K562 (cell line): ENCODE data around the gene PTH2. TPM values are rescaled to one million over a fixed set of nuclear protein-coding genes. Genes with fewer than 3 reads are reported as not detected.
A peak's percentile ranks its signal among the peaks of the same experiment; 100 is the strongest.

Source experiments
- CEBPG ChIP-seq, 3 experiments: fragments of 200-800 bp in 1 of 3; sonication (Bioruptor generic) in 1 of 3; sonication (generic) in 1 of 3; formaldehyde crosslinking in 1 of 3; IDR thresholded peaks in 2 of 3; conservative IDR thresholded peaks in 1 of 3; 2 replicates each; pipeline versions ENCODE4 v1.6.1 to v1.8.0; 2016 to 2022; ENCODE audit warnings: missing compliant biosample characterization in 2 of 3, missing genetic modification characterization in 2 of 3, mild to moderate bottlenecking in 1 of 3, missing genetic modification reagents in 1 of 3
- CHCHD3 ChIP-seq: fragments of 250-450 bp; sonication (Bioruptor Pico); IDR thresholded peaks from 2 replicates; pipeline ENCODE4 v2.1.2; 2022; ENCODE audit warnings: mild to moderate bottlenecking
- FOXP1 ChIP-seq: sonication (generic); formaldehyde crosslinking; IDR thresholded peaks from 2 replicates; pipeline ENCODE4 v1.8.0; 2022; ENCODE audit warnings: mild to moderate bottlenecking, missing genetic modification reagents
- HEY1 ChIP-seq: fragments of 250-450 bp; sonication (Bioruptor Pico); IDR thresholded peaks from 2 replicates; pipeline ENCODE4 v1.5.0; 2020; ENCODE audit warnings: mild to moderate bottlenecking, moderate library complexity, borderline replicate concordance
- HNRNPLL ChIP-seq: fragments of 200-400 bp; formaldehyde crosslinking; IDR thresholded peaks from 2 replicates; pipeline ENCODE4 v1.6.1; 2017; ENCODE audit warnings: low read length, low read depth, mild to moderate bottlenecking; ENCODE audit not compliant: poor library complexity, severe bottlenecking
- NCOA1 ChIP-seq: fragments of 450-650 bp; IDR thresholded peaks from 2 replicates; pipeline ENCODE4 v1.6.1; 2016; ENCODE audit warnings: low read depth
- NR4A1 ChIP-seq, 2 experiments: fragments of 250-450 bp in 1 of 2; fragments of 450-650 bp in 1 of 2; sonication (Bioruptor Pico) in 1 of 2; IDR thresholded peaks; 2 replicates each; pipeline versions ENCODE4 v1.4.0 to v1.6.1; 2016 to 2020; ENCODE audit warnings: mild to moderate bottlenecking in 2 of 2, missing compliant biosample characterization in 1 of 2, missing genetic modification characterization in 1 of 2, moderate library complexity in 1 of 2
- PURB ChIP-seq: sonication (generic); formaldehyde crosslinking; IDR thresholded peaks from 2 replicates; pipeline ENCODE4 v1.9.0; 2021; ENCODE audit warnings: low read depth, mild to moderate bottlenecking, missing genetic modification reagents
- SOX6 ChIP-seq: fragments of 450-650 bp; IDR thresholded peaks from 2 replicates; pipeline ENCODE4 v1.6.1; 2014; ENCODE audit warnings: mild to moderate bottlenecking
- SP2 ChIP-seq: IDR thresholded peaks from 2 replicates; pipeline ENCODE4 v1.6.1; 2011; ENCODE audit warnings: mild to moderate bottlenecking, low read depth, low read length, moderate library complexity; ENCODE audit not compliant: poor library complexity, severe bottlenecking; ENCODE audit errors: extremely low read depth
- ZNF444 ChIP-seq: fragments of 250-450 bp; sonication (Bioruptor Pico); IDR thresholded peaks from 2 replicates; pipeline ENCODE4 v1.4.0; 2020; ENCODE audit warnings: mild to moderate bottlenecking, moderate library complexity
- polyA plus RNA-seq, 8 experiments: library from polyadenylated mRNA; depleted of rRNA in 4 of 8; stranded (reverse) in 5 of 8; unstranded in 3 of 8; fragments of >200 nt; fragmentation: Nextera tagmentation in 2 of 8; fragmentation: Illumina TruSeq in 1 of 8; extraction: Ambion mirVana in 2 of 8; extraction: Trizol in 1 of 8; gene quantifications; 2 replicates each; pipeline versions ENCODE4 v1.2.1 to v1.2.3, GENCODE V29; 2011 to 2014; ENCODE audit warnings: inconsistent platforms in 1 of 8, missing spikeins in 1 of 8
- total RNA-seq, 7 experiments: library from RNA; depleted of rRNA in 6 of 7; stranded (reverse); fragments of >200 nt in 6 of 7; fragmentation: Illumina TruSeq in 2 of 7; extraction: Trizol in 2 of 7; gene quantifications; 2 replicates each; pipeline versions ENCODE4 v1.2.1 to v1.2.3, GENCODE V29; 2011 to 2021; ENCODE audit warnings: low replicate concordance in 1 of 7
- TF ChIP-seq, protein P1 (sequence below), 2 experiments: IDR thresholded peaks; 2 replicates each; pipeline ENCODE4 v1.6.1; 2012; ENCODE audit warnings: improper control_type of control experiment in 2 of 2, low read depth in 2 of 2, low read length in 2 of 2, borderline replicate concordance in 1 of 2
- TF ChIP-seq, protein P2 (sequence below): sonication (generic); formaldehyde crosslinking; IDR thresholded peaks from 2 replicates; pipeline ENCODE4 v1.8.1; 2023; ENCODE audit warnings: mild to moderate bottlenecking, missing genetic modification reagents, moderate library complexity
- TF ChIP-seq, protein P3 (sequence below): fragments of 250-450 bp; sonication (Bioruptor Pico); IDR thresholded peaks from 2 replicates; pipeline ENCODE4 v1.5.0; 2021; ENCODE audit warnings: mild to moderate bottlenecking, moderate library complexity
- TF ChIP-seq, protein P4 (sequence below): fragments of 450-650 bp; formaldehyde crosslinking; IDR thresholded peaks from 2 replicates; pipeline ENCODE4 v1.4.0; 2020; ENCODE audit warnings: mild to moderate bottlenecking

The PTH2 gene
- total and polyA plus RNA-seq, 9 of the 15 experiments (the other 6 are each of a cell fraction or from before 2014, with no cell fraction given) = 1.3 TPM; not detected in 8

DNA sequence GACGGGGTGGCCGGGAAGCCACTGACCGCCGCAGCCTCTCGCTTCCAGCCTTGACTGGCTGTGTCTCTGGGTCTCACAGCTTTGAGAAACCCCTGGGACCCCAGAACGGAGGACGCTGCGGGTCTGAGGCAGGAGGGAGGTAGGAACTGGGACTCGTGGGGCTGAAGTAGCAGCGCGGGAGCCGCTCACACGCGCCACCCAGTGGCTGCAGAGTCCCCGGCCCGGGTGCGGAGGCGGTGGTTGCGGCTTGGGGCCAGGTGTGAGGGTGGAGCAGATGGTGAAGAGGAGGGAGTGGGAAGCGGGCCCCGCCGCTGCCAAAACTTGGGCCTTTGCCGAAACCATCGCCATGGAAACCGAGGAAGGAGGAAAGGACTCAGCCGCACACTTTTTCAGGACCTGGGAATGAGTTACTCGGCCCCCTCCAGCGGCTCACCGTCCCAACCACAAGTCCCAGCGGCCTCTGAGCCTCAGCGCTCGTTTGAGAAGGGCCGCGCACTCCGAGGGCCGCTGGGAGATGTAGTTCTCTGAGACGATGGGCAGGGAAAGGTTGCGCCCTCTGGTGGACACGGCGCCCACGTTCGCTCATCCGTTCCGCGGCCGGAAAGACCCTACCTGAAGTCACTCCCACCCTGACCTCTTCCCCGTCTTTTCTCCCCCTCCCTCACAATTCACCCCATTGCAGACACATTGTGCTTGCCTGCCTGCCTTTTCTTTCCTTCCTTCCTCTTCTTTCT is 20.3 kb upstream of the PTH2 start (continued):
- TF ChIP-seq, protein P1, sequence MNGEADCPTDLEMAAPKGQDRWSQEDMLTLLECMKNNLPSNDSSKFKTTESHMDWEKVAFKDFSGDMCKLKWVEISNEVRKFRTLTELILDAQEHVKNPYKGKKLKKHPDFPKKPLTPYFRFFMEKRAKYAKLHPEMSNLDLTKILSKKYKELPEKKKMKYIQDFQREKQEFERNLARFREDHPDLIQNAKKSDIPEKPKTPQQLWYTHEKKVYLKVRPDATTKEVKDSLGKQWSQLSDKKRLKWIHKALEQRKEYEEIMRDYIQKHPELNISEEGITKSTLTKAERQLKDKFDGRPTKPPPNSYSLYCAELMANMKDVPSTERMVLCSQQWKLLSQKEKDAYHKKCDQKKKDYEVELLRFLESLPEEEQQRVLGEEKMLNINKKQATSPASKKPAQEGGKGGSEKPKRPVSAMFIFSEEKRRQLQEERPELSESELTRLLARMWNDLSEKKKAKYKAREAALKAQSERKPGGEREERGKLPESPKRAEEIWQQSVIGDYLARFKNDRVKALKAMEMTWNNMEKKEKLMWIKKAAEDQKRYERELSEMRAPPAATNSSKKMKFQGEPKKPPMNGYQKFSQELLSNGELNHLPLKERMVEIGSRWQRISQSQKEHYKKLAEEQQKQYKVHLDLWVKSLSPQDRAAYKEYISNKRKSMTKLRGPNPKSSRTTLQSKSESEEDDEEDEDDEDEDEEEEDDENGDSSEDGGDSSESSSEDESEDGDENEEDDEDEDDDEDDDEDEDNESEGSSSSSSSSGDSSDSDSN (IDR thresholded peaks at IDR 0.05; ENCODE audit: borderline replicate concordance in 1 of 2, low read depth in 2 of 2, low read length in 2 of 2) = no peak
- TF ChIP-seq, protein P2, sequence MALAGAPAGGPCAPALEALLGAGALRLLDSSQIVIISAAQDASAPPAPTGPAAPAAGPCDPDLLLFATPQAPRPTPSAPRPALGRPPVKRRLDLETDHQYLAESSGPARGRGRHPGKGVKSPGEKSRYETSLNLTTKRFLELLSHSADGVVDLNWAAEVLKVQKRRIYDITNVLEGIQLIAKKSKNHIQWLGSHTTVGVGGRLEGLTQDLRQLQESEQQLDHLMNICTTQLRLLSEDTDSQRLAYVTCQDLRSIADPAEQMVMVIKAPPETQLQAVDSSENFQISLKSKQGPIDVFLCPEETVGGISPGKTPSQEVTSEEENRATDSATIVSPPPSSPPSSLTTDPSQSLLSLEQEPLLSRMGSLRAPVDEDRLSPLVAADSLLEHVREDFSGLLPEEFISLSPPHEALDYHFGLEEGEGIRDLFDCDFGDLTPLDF = 0 out of 2 replicates have a peak, but pooled peaks have one; percentile 40
- TF ChIP-seq CHCHD3 (no peak), PURB (CRISPR knock-in tag) (no peak), FOXP1 (CRISPR knock-in tag) (no peak), NCOA1 (0 out of 2 replicates have a peak, but pooled peaks have one; percentile 8), HNRNPLL (no peak), HEY1 (CRISPR knock-in tag) (no peak), SP2 (no peak), NR4A1 (CRISPR knock-in tag; IDR thresholded peaks at IDR 0.05) (no peak), NR4A1 (tag; IDR thresholded peaks at IDR 0.05) (0 out of 2 replicates have a peak, but pooled peaks have one; percentile 36), ZNF444 (no peak), SOX6 (0 out of 2 replicates have a peak, but pooled peaks have one; percentile 29), CEBPG (CRISPR knock-in tag; IDR thresholded peaks at IDR 0.05) (no peak), CEBPG (tag; conservative IDR thresholded peaks at IDR 0.05 in 1 of 2, IDR thresholded peaks at IDR 0.05 in 1 of 2) (no peak)
- TF ChIP-seq, protein P3, sequence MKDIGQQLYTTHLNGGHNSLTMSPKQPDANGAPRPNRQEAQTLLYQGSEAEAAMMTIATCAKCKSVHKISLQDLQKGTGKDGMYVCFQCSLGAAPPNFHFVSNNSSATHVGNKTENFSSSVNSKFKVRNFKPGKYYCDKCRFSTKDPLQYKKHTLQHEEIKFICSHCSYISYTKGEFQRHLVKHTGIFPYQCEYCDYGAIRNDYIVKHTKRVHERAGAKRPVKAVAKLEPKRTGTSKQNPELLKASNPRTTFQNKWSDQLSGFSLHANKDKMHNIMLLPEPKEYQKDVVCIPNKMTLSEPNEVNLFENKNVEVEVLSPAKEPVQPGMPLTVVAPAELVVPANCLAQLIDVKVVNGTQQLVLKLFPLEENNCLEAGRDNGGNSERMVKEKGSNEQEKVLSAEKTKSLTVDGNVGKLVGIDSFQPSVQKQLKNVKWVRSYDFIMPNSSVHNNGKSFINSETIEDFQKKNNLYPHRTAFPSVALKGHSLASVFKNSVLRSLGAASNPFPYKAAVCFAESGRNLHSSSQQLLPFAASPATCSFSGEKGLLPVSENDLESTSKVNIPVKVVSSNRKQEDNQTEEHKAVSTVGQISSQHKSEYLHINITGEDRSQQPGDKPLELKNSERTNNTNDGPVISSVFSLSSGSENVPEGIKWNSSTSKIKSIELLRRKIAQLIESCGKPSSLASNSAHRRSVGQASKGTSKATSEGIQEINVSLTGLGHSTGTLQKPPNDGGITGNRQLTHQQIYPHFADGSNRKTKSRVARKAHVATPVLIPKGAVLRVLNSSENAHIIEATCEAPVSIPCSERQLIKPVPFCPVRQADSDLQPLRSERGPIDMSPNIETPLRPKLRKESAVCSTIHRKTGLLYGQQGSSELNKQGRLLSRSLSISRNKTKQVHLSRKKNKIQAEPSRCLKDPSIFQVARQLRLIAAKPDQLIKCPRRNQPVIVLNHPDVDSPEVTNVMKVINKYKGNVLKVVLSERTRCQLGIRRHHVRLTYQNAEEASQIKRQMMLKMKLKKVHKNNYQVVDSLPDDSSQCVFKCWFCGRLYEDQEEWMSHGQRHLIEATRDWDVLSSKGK (CRISPR knock-in tag) = no peak
- TF ChIP-seq, protein P4, sequence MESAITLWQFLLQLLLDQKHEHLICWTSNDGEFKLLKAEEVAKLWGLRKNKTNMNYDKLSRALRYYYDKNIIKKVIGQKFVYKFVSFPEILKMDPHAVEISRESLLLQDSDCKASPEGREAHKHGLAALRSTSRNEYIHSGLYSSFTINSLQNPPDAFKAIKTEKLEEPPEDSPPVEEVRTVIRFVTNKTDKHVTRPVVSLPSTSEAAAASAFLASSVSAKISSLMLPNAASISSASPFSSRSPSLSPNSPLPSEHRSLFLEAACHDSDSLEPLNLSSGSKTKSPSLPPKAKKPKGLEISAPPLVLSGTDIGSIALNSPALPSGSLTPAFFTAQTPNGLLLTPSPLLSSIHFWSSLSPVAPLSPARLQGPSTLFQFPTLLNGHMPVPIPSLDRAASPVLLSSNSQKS (CRISPR knock-in tag) = no peak
